ENCODE data around the gene RHEBL1. TPM values are rescaled to one million over a fixed set of nuclear protein-coding genes. Genes with fewer than 3 reads are reported as not detected.

Gene RHEBL1
- total RNA-seq, 4 donors from 2014 or later = 1.1 to 3.6 (median 1.6) TPM

GRCh38 chr12:49058366-49059044 is 11.3 kb downstream of the RHEBL1 start:
- Histone ChIP-seq H3K27ac (no peak overlapping the region), H3K4me3 (peak overlapping the region; percentile 97), H3K9me3 (no peaks in the 10 kb centered on the region), H3K4me1 (peaks cover 54% of the 10 kb centered on the region), H3K27me3 (no peaks in the 10 kb centered on the region), H3K36me3 (peaks cover 15% of the 10 kb centered on the region)
- WGBS = 6% methylated on average over 5 of the region's 5 CpGs
- TF ChIP-seq POLR2A (IDR thresholded peaks at IDR 0.05) = no peak
- no peak for TF ChIP-seq CTCF (IDR thresholded peaks at IDR 0.05)
- TF ChIP-seq POLR2AphosphoS5 (IDR thresholded peaks at IDR 0.05) = no peak
- no peak for TF ChIP-seq EP300 (IDR thresholded peaks at IDR 0.05)
- DNase-seq (ENCODE audit: low spot score in 2 of 2) = no peak

- Histone ChIP-seq H3K27ac (no peak overlapping the region), H3K9me3 (no peaks in the 10 kb centered on the region), H3K4me3 (peak overlapping the region; percentile 97), H3K27me3 (no peaks in the 10 kb centered on the region), H3K36me3 (peaks cover 21% of the 10 kb centered on the region), H3K4me1 (peaks cover 59% of the 10 kb centered on the region)
- DNase-seq (ENCODE audit: low spot score in 2 of 2) = no peak
- TF ChIP-seq POLR2A (IDR thresholded peaks at IDR 0.05) (no peak), POLR2AphosphoS5 (IDR thresholded peaks at IDR 0.05) (no peak), CTCF (IDR thresholded peaks at IDR 0.05) (no peak)
- WGBS = 0% methylated on average over 4 of the region's 4 CpGs
Observed at GRCh38 chr12:49057888-49058287, 11.9 kb downstream of the RHEBL1 start.

- Histone ChIP-seq H3K4me1 (peaks cover 57% of the 10 kb centered on the region), H3K4me3 (peak overlapping the region; percentile 97), H3K36me3 (peaks cover 38% of the 10 kb centered on the region), H3K9me3 (no peaks in the 10 kb centered on the region), H3K27me3 (no peaks in the 10 kb centered on the region), H3K27ac (no peak overlapping the region)
- DNase-seq (ENCODE audit: low spot score in 2 of 2) = no peak
- WGBS = 29% methylated on average over 7 of the region's 7 CpGs
- TF ChIP-seq POLR2AphosphoS5 (IDR thresholded peaks at IDR 0.05) (no peak), POLR2A (IDR thresholded peaks at IDR 0.05) (no peak), EP300 (IDR thresholded peaks at IDR 0.05) (no peak), CTCF (IDR thresholded peaks at IDR 0.05) (no peak)
Observed at GRCh38 chr12:49055978-49056754, 13.6 kb downstream of the RHEBL1 start.

GRCh38 chr12:49055092-49055491 is 14.7 kb downstream of the RHEBL1 start:
- no peak for DNase-seq (ENCODE audit: low spot score in 2 of 2)
- H3K36me3 ChIP-seq = peaks cover 49% of the 10 kb centered on the region
- H3K27ac ChIP-seq = no peak overlapping the region
- H3K27me3 ChIP-seq = no peaks in the 10 kb centered on the region
- H3K4me1 ChIP-seq = peaks cover 56% of the 10 kb centered on the region
- H3K4me3 ChIP-seq = no peak overlapping the region
- H3K9me3 ChIP-seq = no peaks in the 10 kb centered on the region
- 94% methylated on average over 4 of the region's 4 CpGs for WGBS
- TF ChIP-seq POLR2A (IDR thresholded peaks at IDR 0.05) (no peak), CTCF (IDR thresholded peaks at IDR 0.05) (no peak), POLR2AphosphoS5 (IDR thresholded peaks at IDR 0.05) (no peak), EP300 (IDR thresholded peaks at IDR 0.05) (no peak)

GRCh38 chr12:49054524-49054923 is 15.3 kb downstream of the RHEBL1 start:
- H3K4me1 ChIP-seq = peaks cover 56% of the 10 kb centered on the region
- no peak for DNase-seq (ENCODE audit: low spot score in 2 of 2)
- H3K4me3 ChIP-seq = no peak overlapping the region
- 97% methylated on average over 7 of the region's 10 CpGs for WGBS
- no peaks in the 10 kb centered on the region for H3K27me3 ChIP-seq
- H3K36me3 ChIP-seq = peaks cover 55% of the 10 kb centered on the region
- no peaks in the 10 kb centered on the region for H3K9me3 ChIP-seq
- H3K27ac ChIP-seq = no peak overlapping the region
- TF ChIP-seq EP300 (IDR thresholded peaks at IDR 0.05) (no peak), CTCF (IDR thresholded peaks at IDR 0.05) (no peak), POLR2AphosphoS5 (IDR thresholded peaks at IDR 0.05) (no peak)

Measured in suprapubic skin (tissue), 4 donors.